NOMO-1 treated with dmso at 0.1 percent for 144 hours (cell line): ENCODE measurements around the gene ING1.
A peak's percentile ranks its signal among the peaks of the same experiment; 100 is the strongest.
"Not testable (repeated sequence)": the region's sequence is repeated elsewhere in the genome, so short reads cannot be mapped to it uniquely, and the experiment has no call there.

ENCODE experiments used
- DNase-seq: peaks from one replicate; lab custom pipeline; 2025; ENCODE audit not compliant: unreplicated experiment; lab: John Stamatoyannopoulos, UW

Gene ING1

DNA sequence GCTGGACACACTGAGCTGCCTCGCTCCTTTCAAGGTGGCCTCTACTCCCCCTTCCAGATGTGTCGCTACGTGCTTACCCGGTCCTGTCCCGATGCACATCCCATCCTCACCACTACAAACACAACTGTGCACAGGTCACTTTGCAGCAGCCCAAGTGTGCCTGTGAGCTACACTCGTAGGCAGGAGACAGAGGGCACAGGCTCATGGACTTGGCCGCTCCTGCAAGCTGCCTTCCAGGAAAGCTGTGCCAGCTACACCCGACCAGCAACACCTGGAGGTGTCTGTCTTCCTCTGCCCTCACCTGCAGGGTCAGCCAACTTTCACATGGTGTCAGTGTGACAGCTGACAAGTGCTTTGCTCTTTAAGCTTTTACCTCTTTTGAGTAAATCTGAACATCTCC, 23.0 kb upstream of the ING1 start:
- DNase-seq = no peak

- DNase-seq = not testable (repeated sequence)
Measured at GRCh38 chr13:110695774-110696173, 17.7 kb upstream of the ING1 start.

GRCh38 chr13:110696776-110697175, 16.7 kb upstream of the ING1 start:
- no peak for DNase-seq

DNA sequence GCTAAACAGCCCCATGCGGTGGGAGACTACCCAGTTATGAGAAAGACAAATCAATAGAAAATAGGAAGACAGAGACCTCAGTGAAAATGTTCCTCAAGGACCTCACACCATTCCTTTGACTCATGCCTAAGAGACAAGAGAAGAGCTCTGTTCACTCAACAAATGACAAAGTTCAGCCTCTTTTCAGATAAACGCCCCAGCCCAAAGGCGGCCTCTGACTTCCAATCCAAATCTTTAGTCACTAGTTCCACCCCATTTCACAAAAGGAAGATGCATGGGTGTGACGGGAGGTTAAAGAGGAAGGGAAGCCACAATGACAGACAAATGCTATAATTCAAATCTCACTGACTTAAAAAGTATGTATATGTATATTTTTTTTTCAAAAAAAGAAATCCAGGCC, 15.7 kb upstream of the ING1 start:
- no peak for DNase-seq

DNA sequence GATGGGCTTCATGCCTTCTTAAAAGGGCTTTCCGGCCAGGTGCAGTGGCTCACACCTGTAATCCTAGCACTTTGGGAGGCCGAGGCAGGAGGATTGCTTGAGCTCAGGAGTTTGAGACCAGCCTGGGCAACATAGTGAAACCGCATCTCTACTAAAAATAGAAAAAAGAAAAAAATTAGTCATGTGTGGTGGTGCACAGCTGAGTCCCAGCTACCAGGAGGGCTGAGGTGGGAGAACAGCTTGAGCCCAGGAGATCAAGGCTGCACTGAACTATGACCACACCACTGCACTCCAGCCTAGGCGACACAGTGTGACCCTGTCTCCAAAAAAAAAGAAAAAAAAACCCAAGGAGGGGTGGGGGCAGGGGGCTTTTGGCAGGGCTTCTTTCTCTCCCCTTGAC, 14.8 kb upstream of the ING1 start:
- DNase-seq = no peak

GRCh38 chr13:110699148-110700145, 14.1 kb upstream of the ING1 start:
- no peak for DNase-seq

DNA sequence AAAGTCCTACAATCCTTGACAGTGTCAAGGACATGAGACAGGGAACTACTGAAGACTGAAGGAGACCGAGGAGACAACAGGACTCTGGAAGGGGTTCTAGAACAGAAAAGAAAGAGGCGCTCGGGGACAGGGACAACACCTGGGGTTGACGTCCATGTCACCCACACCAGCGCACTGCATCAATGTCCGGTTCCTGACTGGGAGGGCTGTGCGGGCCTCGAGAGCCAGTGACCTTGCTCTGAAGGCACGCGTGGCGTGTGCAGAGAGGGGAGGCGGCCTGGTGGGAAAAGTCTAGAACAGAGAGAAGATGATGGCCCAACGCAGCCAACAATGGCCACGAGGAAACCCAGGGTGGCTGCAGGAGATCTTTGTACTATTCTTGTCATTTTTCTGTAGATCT, 13.3 kb upstream of the ING1 start:
- no peak for DNase-seq

DNA sequence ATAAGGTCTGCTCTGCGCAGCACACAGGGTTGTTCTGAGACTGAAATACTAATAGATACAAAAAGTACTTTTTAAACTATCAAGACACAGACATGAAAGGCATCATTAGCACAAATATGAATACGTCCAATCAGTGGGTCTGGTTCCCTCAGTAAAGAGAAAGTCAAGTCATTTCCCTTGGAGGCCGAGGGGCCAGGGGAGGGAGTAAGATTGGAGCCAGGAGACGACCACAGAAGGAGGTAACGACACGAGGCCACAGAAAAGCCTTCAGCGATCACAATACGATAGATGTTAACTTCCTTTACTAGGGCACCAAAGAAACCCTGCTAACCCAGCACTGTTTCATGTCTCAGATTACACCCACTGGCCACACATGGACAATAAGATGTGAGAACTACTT, 12.9 kb upstream of the ING1 start:
- DNase-seq = no peak

GRCh38 chr13:110701061-110701460, 12.4 kb upstream of the ING1 start:
- DNase-seq = not testable (repeated sequence)

- no peak for DNase-seq
Measured at GRCh38 chr13:110702089-110702488, 11.4 kb upstream of the ING1 start.

- no peak for DNase-seq
Measured at GRCh38 chr13:110702591-110703526, 10.6 kb upstream of the ING1 start.

DNA sequence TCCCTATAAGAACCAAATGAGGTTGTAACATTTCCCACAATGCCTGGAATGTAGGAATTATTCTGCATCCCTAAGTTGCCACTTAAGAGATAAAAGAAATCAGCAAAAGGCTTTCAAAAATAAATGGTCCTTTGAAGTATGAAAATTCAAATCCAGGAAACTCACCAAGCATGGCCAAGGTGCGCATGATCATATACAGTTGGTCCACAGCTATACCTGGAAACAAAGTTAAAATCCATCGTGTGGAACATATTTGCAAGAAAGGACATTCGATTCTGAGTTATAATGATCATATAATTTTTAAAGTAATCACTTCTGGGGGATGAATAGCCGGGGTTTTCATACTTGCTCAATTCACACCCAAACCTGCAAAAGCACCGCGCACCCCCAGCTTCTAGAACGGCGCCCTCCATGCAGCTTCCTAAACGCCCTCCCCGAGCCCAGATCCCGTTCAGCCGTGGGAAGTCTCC, 8.1 kb upstream of the ING1 start:
- DNase-seq = no peak

GRCh38 chr13:110705826-110706569, 7.5 kb upstream of the ING1 start, which contains the start of gene CARS2:
Gene CARS2, minus strand, starts transcription at chr13:110706116. Its CDS starts 23 bp downstream, at chr13:110706093.
- DNase-seq = peak; percentile 97

DNA sequence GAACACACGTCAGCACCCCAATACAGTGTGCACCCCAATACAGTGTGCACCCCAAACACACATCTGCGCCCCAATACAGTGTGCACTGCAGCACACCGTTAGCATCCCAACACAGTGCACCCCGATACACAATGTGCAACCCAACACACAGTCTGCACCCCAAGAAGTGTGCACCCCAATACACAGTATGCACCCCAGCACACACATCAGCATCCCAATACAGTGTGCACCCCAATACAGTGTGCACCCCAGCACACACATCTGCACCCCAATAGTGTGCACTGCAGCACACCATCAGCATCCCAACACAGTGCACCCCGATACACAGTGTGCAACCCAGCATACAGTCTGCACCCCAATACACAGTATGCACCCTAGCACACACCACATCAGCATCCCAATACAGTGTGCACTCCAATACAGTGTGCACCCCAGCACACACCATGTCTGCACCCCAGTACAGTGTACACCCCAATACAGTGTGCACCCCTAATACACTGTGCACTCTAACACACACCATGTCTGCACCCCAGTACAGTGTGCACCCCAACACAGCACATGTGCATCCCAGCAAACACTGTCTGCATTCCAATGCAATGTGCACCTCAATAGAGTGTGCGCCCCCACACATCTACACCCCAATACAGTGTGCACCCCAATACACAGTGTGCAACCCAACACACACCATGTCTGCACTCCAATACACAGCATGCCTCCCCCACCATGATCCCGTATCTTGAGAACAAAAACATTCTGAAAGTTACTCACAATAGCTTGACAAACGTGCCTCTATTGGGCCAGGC, 6.7 kb upstream of the ING1 start:
- DNase-seq = no peak

GRCh38 chr13:110712081-110712848, 1.2 kb upstream of the ING1 start:
- peak; percentile 80 for DNase-seq

DNA sequence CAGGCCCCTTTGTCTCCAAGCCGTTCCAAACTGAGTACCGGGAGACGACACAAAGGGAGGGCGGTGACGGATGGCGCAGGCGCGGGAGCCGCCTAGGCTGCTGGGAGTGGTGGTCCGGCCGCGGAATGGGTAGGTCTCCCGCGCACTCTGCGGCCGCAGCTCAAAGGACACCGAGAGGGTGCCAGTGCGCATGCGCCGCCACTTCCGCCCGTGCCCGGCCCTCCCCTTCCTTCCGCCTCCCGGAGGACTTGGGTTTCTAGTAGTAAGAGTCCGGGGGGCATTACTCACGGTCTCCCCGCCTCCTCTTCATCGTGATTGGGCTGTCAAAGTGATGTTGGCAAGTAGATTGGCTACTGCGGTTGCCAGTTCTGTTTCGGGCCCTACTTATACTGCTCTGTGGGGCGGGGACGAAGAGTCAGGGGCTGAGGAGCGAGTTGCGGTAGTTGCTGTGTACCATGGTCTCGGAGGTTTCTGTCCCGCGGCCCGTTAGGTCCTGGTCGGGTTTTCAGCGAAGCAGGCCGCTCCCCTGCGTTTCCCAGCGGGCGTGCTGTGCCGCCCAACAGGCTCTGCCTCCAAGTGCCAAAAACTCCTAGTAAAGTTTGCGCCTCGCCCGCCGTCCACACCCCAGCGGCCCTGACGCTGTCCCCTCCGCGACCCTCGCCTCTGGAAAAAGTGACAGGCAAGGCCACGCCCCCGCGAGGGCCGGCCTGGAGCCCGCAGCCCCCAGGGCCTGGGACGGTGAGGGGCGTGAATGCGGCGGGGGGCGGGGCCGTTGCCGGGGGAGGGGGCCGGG, 455 bp upstream of the ING1 start:
- peak; percentile 96 for DNase-seq

- DNase-seq = peak; percentile 22
Measured at GRCh38 chr13:110713981-110714796, 689 bp downstream of the ING1 start.
